CMK (cell line): Measurements from ENCODE around the gene BABAM1.
A peak's percentile ranks its signal among the peaks of the same experiment; 100 is the strongest.
"Not testable (repeated sequence)": the region's sequence is repeated elsewhere in the genome, so short reads cannot be mapped to it uniquely, and the experiment has no call there.

Experiments
- DNase-seq: peaks from one replicate; pipeline ENCODE4 v3.0.0-alpha.2; 2010; ENCODE audit warnings: low read depth

The BABAM1 gene

DNA sequence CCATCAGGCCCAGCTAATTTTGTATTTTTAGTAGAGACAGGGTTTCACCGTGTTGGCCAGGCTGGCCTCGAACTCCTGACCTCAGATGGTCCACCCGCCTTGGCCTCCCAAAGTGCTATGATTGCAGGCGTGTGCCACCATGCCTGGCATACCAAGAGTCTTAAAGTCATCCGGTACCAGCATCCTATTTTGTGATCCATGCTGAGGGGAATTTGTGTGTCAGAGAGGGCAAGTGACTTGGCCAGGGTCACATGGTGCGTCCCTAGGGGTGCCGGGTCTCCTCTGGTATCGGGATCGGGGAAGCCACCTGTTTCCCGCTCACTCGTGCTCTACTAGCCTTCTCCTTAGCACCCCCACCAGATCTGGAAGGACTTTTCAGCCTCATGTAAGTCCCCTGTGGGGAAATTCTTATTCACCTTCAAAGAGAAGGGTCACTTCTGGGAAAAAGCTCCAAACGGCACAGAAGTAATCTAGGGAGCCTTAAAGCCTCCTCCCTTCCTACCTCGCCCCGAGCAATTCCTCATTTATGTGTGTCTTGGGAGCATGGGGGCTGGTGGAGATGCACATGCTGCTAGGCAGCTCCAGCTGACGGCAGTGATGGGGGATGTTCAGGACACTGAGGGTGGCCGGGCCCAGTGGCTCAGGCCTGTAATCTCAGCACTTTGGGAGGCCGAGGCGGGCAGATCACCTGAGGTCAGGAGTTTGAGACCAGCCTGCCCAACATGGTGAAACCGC, 8.4 kb downstream of the BABAM1 start:
- no peak for DNase-seq

DNA sequence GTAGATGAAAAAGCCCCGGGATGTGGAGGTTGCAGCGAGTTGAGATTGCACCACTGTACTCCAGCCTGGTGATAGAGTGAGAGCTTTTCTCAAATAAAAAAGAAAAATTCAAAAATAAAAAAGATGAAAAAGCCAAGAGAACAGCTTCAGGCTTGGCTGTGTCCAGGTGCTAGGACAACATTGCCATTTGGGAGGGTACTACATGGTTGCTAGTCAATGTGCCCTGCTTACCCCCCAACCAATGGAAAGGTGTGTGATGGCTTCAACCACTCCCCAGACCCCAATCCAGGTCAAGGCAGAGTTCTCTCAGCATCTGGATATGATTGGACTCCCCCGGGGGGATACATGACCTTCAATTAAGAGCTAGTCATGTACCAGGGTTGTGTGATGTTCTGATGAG, 12.2 kb downstream of the BABAM1 start:
- DNase-seq, result no peak

DNA sequence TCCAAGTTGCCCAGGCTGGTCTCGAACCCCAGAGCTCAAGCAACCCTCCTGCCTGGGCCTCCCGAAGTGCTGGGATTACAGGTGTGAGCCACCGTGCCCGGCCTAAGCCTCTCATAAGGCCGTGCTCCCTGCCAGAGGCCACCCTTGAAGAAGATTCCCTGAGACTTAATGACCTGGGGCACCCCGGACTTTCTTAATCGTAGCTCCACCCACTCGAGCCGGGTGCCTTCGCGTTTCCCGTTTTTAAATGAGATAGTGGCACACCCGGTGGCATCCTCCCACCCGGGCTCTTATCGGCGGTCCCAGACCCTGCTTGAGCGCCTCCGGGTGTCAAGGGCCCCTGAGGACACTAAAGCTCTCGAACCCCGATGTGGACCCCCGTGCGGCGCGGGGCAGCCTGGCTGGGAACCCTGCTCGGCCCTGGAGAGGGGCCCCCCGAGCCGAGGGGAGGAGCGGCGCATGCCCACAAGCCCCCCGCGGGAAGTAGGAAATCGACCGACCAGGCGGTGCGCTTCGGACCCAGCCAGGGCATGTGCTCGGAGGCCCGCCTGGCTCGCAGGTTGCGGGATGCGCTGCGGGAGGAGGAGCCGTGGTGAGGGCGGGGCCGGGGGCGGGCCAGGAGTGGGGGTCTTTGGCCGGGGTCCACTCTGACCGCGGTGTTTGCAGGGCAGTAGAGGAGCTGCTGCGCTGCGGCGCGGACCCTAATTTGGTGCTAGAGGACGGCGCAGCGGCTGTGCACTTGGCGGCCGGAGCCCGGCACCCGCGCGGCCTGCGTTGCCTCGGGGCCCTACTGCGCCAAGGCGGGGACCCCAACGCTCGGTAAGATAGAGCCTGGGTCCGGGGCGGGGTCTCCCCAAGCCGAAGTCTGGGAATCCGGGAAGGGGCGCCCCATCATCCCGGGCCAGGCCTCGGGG, 14.4 kb downstream of the BABAM1 start, which contains the start of gene ANKLE1:
ANKLE1 (plus strand) TSS at position 511 of the 914 bp plus-strand sequence; CDS start at position 531, 20 bp downstream.
- peak; percentile 74 for DNase-seq

DNA sequence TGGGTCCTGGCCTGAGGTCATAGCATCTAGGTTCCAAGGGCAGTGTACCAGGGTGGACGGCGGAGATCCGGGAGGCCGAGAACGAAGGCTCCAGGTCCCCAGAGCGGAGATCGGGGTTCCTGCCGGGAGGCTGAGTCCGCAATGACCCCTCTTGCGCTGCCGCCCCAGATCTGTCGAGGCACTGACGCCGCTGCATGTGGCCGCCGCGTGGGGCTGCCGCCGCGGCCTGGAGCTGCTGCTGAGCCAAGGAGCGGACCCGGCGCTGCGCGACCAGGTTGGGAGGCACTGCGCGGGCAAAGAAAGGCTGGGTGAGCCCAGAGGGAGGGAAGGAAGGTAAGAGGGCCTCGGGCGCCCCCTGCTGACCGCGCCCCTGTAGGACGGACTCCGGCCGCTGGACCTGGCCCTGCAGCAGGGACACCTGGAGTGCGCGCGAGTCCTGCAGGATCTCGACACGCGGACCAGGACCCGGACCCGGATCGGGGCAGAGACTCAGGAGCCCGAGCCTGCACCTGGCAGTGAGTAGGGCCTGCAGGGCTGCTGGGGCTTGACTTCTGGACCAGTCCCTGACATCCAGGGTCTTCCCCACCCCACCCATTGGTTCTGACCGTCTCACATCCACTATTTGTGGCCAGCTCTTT, 15.4 kb downstream of the BABAM1 start:
- DNase-seq, result no peak

DNA sequence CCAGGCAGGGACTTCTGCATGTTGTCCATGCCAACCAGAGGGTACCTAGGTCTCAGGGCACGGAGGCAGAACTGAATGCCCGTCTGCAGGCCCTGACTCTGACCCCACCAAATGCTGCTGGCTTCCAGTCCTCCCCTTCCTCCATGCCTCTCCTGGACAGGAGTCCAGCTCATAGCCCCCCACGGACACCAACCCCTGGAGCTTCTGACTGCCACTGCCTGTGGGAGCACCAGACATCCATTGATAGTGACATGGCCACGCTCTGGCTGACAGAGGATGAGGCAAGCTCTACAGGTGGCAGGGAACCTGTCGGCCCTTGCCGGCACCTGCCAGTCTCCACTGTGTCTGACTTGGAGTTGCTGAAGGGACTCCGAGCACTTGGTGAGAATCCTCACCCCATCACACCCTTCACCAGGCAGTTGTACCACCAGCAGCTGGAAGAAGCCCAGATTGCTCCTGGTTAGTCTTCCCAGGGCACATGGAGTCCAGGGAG, 16.3 kb downstream of the BABAM1 start:
- no peak for DNase-seq

DNA sequence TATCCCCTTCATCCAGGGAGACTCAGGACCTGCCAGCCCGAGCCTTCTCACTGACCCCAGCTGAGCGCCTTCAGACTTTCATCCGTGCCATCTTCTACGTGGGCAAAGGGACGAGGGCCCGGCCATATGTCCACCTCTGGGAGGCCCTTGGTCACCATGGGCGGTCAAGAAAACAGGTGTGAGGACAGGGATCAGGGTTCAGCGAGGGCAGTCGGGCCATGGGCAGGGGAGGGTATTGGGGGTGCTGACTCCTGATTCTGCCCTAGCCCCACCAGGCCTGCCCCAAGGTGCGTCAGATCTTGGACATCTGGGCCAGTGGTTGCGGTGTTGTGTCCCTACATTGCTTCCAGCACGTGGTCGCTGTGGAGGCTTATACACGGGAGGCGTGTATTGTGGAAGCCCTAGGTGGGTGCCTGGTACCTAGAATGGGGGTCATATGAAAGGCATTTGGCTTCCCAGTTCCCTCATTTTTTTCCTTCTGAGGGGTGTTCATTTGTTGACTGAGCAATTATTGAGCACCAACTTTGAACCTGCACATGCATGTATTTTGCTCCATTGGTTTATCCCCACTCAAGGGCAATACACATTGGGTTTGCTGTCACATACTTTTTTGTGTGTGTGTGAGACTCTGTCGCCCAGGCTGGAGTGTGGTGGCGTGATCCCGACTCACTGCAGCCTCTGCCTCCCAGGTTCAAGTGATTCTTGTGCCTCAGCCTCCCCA, 18.3 kb downstream of the BABAM1 start:
- DNase-seq, result no peak

DNA sequence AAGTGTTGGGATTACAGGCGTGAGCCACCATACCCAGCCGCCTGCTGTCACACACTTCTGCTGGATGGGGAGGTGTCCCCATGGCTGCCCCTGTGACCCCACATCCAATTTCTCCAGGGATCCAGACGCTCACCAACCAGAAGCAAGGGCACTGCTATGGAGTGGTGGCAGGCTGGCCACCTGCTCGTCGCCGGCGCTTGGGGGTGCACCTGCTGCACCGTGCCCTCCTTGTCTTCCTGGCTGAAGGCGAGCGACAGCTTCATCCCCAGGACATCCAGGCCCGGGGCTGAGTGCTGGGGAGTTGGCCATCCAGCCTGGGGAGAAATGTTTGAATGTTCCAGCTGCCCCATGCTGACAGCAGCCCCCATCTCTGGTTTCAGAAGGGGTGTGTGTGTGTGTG, 19.0 kb downstream of the BABAM1 start:
- DNase-seq, result no peak

DNA sequence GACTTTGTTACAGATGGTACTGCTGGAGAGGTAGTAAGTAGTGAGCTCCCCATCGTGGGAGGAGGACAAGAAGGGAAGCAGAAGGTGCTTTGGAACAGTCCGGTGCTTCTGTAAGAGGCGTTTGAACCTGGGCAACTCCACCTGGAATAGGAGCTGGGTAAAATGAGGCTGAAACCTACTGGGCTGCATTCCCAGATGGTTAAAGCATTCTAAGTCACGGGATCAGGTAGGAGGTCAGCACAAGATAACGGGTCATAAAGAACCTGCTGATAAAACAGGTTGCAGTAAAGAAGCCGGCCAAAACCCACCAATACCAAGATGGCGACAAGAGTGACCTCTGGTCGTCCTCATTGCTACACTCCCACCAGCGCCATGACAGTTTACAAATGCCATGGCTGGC, 19.5 kb downstream of the BABAM1 start:
- no peak for DNase-seq

DNA sequence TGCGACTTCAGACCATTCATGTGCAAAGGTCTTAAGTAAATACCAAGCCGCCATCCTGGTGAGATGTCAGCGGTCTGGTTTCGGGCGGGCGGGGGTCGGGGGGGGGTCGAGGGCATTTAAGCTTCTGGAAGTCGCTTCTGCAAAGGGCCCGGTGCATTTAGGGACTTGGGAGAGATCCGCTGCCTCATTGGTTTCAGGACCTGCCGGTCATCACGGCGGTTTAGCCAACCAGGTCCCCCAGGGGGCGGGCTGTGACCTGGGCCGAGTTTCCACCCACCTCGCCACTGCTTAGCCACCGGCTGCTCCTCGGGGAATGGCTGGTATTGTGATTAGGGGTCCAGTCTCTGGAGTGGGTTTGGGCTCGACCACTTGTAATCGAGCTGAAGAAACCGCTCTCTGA, 22.2 kb downstream of the BABAM1 start:
- DNase-seq, result no peak

DNA sequence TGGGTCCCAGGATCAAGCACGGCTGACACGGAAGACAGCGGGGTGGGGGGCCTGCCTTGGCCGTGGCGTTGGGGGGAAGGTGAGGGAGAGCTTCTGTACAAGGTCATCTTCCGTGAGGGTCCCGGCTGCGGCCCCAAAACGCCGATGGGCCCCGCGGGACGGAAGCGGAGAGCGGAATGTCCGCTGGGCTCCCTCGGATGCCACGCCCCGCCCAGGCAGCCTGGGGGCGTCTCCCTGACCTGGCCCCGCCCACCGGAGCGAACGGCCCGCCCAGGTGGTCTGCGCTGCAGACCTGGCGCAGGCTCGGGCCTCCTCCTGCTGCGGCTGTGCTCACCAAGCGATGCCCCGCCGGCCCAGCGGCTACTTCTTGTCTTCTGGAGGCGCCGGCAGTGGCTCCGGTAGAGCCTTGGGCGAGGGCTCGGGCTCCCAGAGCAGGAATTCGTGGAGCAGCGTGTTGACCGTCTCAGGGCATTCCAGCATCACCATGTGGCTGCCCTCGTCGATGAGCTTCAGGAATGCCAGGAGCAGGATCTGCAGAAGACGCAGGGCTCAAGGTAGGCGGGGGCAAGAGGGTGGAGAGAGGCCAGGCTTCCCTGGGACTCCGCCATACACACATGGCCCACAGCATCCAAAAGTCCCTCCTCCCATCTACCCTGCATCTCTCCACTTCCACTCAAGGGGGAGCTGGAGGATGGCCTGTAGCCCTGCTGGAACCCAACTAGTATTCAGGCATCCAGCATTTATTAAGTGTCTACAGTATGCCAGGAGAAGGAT, 25.2 kb downstream of the BABAM1 start:
- peak; percentile 56 for DNase-seq

DNA sequence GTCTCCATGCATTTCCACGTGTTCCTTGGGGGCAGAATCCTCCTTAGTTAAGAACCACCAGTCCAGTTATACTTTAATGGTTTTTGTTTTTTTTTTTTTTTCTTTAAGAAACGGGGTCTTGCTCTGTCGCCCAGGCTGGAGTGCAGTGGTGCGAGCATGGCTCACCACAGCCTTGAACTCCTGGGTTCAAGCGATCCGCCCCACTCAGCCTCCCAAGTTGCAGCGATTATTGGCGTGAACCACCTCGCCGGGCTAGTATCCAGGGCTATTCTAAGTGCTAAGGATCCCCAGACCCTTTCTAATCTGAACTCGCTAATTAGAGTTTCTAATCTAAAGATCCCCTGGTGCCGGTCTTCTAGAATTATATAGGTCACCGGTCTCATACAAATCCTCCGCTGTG, 26.4 kb downstream of the BABAM1 start:
- DNase-seq, result no peak

DNA sequence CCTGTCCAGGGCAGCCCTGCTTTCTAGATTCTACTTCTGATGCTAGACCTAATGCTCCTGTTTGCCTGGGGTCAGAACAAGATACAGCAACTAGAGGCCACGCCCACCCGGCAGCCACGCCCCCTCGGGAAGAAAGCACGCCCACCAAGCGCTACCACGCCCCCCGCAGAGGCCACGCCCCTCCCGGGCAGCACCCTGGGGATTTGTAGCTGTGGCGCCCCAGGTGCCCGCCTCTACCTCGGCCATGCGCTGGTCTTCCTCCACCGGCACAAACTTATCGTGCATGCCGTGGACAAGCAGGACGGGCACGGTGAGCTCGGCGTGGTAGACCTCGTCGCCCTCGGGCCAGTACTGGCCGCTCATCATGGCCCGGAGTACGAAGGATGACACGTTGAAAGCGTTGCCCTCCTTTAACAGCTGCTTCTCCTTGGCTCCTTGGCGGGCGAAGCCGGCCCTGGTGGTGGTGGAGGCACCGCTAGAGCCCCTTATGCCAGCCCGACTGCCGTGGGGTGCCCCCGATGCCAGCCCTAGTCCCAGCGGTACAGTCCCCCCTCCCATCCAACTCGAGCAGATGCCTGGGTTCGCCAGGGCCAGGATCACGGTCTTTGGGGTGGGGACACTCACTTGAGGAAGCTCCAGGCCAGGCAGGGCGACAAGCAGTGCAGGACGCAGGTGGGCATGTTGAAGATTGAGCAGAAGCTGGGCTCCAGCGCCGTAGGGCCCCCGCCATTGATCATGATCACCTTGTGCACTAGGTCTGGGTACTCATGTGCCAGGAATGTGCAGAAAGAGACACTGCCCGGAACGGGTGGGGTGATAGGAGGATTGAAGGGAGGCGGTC, 27.0 kb downstream of the BABAM1 start:
- no peak for DNase-seq

DNA sequence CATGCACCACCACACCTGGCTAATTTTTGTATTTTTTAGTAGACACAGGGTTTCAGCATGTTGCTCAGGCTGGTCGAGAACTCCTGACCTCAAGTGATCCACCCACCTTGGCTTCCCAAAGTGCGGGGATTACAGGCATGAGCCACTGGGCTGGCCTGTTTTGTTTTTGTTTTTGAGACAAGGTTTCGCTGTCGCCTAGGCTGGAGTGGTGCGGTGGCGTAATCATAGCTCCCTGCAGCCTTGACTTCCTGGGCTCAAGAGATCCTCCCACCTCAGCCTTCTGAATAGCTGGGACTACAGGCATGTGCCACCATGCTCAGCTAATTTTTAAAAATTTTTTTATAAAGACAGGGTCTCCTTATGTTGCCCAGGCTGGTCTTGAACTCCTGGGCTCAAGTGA, 28.3 kb downstream of the BABAM1 start:
- DNase-seq, result not testable (repeated sequence)

DNA sequence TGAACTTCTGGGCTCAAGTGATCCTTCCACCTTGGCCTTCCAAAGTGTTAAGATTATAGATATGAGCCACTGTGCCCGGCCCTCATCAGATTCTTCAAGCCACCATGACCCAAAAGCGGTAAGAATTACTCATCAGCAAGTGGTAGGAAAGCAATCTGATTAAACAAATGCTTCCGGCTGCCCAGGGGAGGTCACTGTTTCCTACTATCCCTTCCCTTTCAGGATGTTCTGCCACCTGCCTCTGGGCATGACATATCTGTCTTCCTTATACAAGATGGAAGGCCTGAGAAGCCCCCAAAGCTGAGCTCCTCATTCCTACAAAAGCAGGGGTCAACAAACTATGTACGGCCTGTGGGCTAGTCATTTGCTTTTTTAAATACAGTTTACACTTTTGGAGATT, 29.0 kb downstream of the BABAM1 start:
- no peak for DNase-seq

DNA sequence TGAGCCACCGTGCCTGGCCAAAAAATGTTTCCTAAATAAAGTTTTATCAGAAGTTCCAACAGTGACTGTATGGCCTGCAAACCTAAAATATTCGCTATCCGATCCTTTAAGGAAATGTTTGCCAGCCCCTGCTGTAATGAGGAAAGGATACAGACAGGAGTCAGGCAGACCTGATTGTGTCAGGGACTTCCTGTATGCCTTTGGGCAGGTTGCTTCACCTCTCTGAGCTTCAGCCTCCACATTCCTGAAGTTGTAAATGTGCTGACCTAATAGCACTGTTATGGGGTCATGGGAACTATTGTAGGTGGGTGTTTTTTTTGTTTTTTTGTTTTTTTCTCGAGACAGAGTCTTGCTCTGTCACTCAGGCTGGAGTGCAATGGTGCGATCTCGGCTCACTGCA, 29.7 kb downstream of the BABAM1 start:
- DNase-seq, result no peak

DNA sequence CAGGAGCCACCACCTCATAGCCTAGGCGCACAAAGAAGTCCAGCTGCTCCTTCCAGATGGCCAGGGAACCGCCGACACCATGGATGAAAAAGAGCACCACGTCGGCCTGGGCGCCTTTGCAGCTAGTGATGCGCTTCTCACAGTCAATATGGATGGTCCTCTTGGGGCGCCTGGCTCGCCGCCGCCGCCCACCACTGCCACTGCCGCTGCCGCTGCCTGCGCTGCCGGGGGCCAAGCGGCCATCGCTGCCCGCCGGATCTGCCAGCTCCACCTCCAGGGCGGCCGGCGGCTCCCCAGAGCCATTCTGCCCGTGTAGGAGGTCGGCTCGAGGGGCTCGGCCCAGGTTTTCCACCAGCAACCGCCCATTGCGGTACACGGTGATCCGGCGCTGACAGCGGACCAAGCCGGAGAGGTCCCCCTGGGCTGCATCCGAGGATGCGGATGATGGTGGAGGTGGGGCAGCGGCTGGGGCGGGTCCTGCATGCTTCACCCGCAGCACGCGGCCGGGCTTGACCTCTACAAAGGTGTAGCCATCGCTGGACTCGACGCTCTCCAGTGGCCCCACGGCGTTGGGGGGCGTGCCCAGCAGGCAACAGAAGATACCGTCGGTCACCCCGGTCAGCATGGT, 33.9 kb downstream of the BABAM1 start:
- DNase-seq, result no peak

DNA sequence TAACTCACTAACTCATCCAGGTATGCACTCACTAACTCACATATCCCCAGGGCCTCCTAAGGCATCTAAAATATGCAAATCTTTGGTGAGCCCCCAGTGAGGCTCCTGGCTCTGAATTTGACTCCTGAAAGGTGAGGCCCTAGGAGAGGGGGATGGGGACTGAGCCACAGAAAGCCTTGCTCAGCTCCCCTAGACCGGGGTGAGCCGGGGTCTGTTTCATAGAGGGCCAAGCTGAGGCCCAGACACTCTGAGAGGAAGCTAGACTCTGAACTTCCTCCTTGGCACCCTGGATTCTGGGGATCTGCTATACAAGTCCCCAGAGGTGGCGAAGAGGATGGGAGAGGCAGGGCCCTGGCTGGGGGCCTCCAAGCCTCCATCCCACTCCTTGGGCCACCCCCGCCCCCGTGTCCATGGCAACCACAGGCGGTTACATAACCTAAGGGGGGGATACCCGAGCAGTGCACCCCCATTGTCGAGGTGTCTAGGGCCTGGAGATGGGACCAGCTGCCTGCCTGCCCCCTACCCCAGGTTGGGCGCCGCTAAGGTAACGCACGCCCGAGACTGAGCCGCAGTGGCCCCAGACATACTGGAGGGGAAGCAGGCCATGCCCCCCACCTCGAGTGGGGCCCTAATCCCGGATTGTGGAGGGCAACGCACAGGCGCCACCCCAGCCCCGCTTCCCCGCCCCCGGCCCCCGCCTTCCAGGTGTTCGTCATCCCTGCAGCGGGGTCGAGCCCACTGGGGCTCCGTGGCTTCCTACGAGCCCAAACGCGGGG, 35.3 kb downstream of the BABAM1 start:
- no peak for DNase-seq

DNA sequence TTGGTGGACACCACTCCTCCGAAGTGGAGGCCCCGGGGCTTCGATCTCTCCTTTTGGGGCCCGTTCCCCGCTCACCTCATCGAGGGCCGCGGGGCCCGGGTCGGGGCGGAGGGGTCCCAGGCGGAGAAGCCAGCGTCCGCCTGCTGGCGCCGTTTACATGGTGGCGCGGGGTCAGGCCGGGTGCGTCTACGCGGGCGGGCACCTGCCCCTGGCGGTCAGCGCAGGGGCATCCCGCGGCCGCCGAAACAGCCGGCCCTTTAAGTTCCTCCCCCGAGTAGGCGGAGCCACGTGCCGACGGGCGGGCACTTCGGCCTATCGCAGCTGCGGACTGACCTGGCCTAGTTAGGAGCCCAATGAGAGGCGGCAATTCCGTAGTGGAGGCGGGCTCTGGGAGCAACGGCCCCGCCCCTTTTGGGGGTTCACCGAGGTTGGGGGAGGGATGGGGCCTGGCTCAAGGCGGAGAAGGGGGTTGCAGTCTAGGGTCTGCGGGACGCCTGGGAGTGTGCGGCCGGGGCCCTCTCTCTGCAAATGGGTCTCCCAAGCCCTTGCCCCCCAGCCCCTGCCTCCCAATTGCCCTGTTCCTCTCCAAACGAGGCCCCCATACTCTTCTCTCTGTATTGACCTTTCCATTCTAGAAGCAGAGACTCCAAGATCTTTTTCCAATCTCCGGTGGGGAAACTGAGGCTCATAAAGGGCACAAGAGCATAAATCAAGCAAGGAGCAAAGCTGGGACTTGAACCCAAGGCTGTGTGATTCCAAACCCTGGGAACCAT, 36.1 kb downstream of the BABAM1 start, which contains the start of gene ABHD8:
ABHD8 (minus strand) TSS at position 259 of the 773 bp plus-strand sequence. CDS start 1,809 bp downstream, outside the sequence.
- peak; percentile 92 for DNase-seq
